Memory B cell (primary cell): ENCODE results near the gene TRIP13.

Experiments used
- ATAC-seq: fragments of 150-1000 bp; cut with Tn5 transposase; 2 replicates; pipeline ENCODE4 v1.10.0; 2021; ENCODE audit warnings: low read depth, mild to moderate bottlenecking, moderate library complexity
- DNase-seq, 2 donors: peaks; one replicate each; pipeline ENCODE4 v3.0.0; 2022; ENCODE audit warnings: low spot score in 2 of 2
- H3K27ac Mint-ChIP-seq: one replicate; pipeline ENCODE4 v1.8.0; 2022; ENCODE audit warnings: mild to moderate bottlenecking, moderate library complexity, mixed read lengths
- H3K27me3 Mint-ChIP-seq: one replicate; pipeline ENCODE4 v1.8.0; 2022; ENCODE audit warnings: mixed read lengths
- H3K36me3 Mint-ChIP-seq: one replicate; pipeline ENCODE4 v1.8.0; 2022; ENCODE audit warnings: mild to moderate bottlenecking, mixed read lengths
- H3K4me1 Mint-ChIP-seq: one replicate; pipeline ENCODE4 v1.8.0; 2022; ENCODE audit warnings: mixed read lengths
- H3K4me3 Mint-ChIP-seq: one replicate; pipeline ENCODE4 v1.8.0; 2022; ENCODE audit warnings: mild to moderate bottlenecking, moderate library complexity, mixed read lengths
- H3K9me3 Mint-ChIP-seq: one replicate; pipeline ENCODE4 v1.8.0; 2022; ENCODE audit warnings: mixed read lengths

TRIP13 gene

GRCh38 chr5:886716-887325 lies 5.9 kb upstream of the TRIP13 start:
- peaks cover 10% of the 10 kb centered on the region for H3K9me3 Mint-ChIP-seq
- peaks cover 15% of the 10 kb centered on the region for H3K4me1 Mint-ChIP-seq
- no peak overlapping the region for H3K27ac Mint-ChIP-seq

GRCh38 chr5:887947-888637 lies 4.6 kb upstream of the TRIP13 start:
- Mint-ChIP-seq H3K27me3 (no peaks in the 10 kb centered on the region), H3K36me3 (peaks cover 25% of the 10 kb centered on the region), H3K9me3 (no peaks in the 10 kb centered on the region), H3K4me3 (no peak overlapping the region), H3K27ac (no peak overlapping the region), H3K4me1 (peaks cover 4% of the 10 kb centered on the region)
- ATAC-seq (no peak), DNase-seq (no peak)

More at GRCh38 chr5:886716-887325, 5.9 kb upstream of the TRIP13 start:
- DNase-seq (no peak), ATAC-seq (no peak)
- Mint-ChIP-seq H3K4me3 (no peak overlapping the region), H3K36me3 (peaks cover 37% of the 10 kb centered on the region), H3K27me3 (no peaks in the 10 kb centered on the region)

GRCh38 chr5:888638-889035 lies 4.0 kb upstream of the TRIP13 start:
- Mint-ChIP-seq H3K4me3 (no peak overlapping the region), H3K9me3 (no peaks in the 10 kb centered on the region), H3K27me3 (no peaks in the 10 kb centered on the region), H3K27ac (no peak overlapping the region), H3K4me1 (peaks cover 4% of the 10 kb centered on the region), H3K36me3 (peaks cover 20% of the 10 kb centered on the region)
- no peak for ATAC-seq
- no peak for DNase-seq

- Mint-ChIP-seq H3K9me3 (no peaks in the 10 kb centered on the region), H3K36me3 (peaks cover 17% of the 10 kb centered on the region), H3K4me1 (peaks cover 4% of the 10 kb centered on the region), H3K4me3 (no peak overlapping the region), H3K27me3 (no peaks in the 10 kb centered on the region), H3K27ac (no peak overlapping the region)
- ATAC-seq = no peak
- DNase-seq = no peak
These were observed 3.5 kb upstream of the TRIP13 start for GRCh38 chr5:889075-889710.

GRCh38 chr5:891117-891836 lies 1.4 kb upstream of the TRIP13 start:
- Mint-ChIP-seq H3K27ac (peak overlapping the region; percentile 64), H3K9me3 (no peaks in the 10 kb centered on the region), H3K4me3 (peak overlapping the region; percentile 82), H3K4me1 (peaks cover 4% of the 10 kb centered on the region), H3K27me3 (no peaks in the 10 kb centered on the region), H3K36me3 (peaks cover 17% of the 10 kb centered on the region)
- DNase-seq (no peak), ATAC-seq (no peak)

- DNase-seq (no peak), ATAC-seq (no peak)
- Mint-ChIP-seq H3K36me3 (peaks cover 16% of the 10 kb centered on the region), H3K9me3 (no peaks in the 10 kb centered on the region), H3K27ac (peak overlapping the region; percentile 64), H3K4me3 (peak overlapping the region; percentile 82), H3K4me1 (peaks cover 4% of the 10 kb centered on the region), H3K27me3 (no peaks in the 10 kb centered on the region)
These were observed 769 bp upstream of the TRIP13 start for GRCh38 chr5:891837-892393.

GRCh38 chr5:893137-893506 lies 438 bp downstream of the TRIP13 start:
- H3K36me3 Mint-ChIP-seq = peaks cover 9% of the 10 kb centered on the region
- H3K27me3 Mint-ChIP-seq = no peaks in the 10 kb centered on the region
- H3K9me3 Mint-ChIP-seq = no peaks in the 10 kb centered on the region
- H3K27ac Mint-ChIP-seq = no peak overlapping the region
- DNase-seq (no peak), ATAC-seq (no peak)
- peak overlapping the region; percentile 65 for H3K4me3 Mint-ChIP-seq
- H3K4me1 Mint-ChIP-seq = peaks cover 4% of the 10 kb centered on the region

- peaks cover 6% of the 10 kb centered on the region for H3K36me3 Mint-ChIP-seq
- H3K4me3 Mint-ChIP-seq = peak overlapping the region; percentile 65
These were observed 1.0 kb downstream of the TRIP13 start for GRCh38 chr5:893711-894110.

GRCh38 chr5:900781-901180 lies 8.1 kb downstream of the TRIP13 start:
- ATAC-seq (no peak), DNase-seq (no peak)
- no peaks in the 10 kb centered on the region for H3K27me3 Mint-ChIP-seq
- no peak overlapping the region for H3K27ac Mint-ChIP-seq
- no peak overlapping the region for H3K4me3 Mint-ChIP-seq
- no peaks in the 10 kb centered on the region for H3K36me3 Mint-ChIP-seq
- peaks cover 3% of the 10 kb centered on the region for H3K4me1 Mint-ChIP-seq
- no peaks in the 10 kb centered on the region for H3K9me3 Mint-ChIP-seq

More at GRCh38 chr5:893711-894110, 1.0 kb downstream of the TRIP13 start:
- Mint-ChIP-seq H3K27me3 (no peaks in the 10 kb centered on the region), H3K9me3 (no peaks in the 10 kb centered on the region), H3K4me1 (peaks cover 4% of the 10 kb centered on the region), H3K27ac (no peak overlapping the region)
- no peak for DNase-seq
- no peak for ATAC-seq

- Mint-ChIP-seq H3K27ac (no peak overlapping the region), H3K4me1 (peaks cover 3% of the 10 kb centered on the region), H3K36me3 (no peaks in the 10 kb centered on the region), H3K9me3 (no peaks in the 10 kb centered on the region), H3K27me3 (no peaks in the 10 kb centered on the region), H3K4me3 (no peak overlapping the region)
- DNase-seq (no peak), ATAC-seq (no peak)
These were observed 9.6 kb downstream of the TRIP13 start for GRCh38 chr5:902129-902916.

- no peak for DNase-seq
- Mint-ChIP-seq H3K36me3 (no peaks in the 10 kb centered on the region), H3K4me1 (peaks cover 3% of the 10 kb centered on the region), H3K9me3 (no peaks in the 10 kb centered on the region), H3K4me3 (no peak overlapping the region), H3K27me3 (no peaks in the 10 kb centered on the region), H3K27ac (no peak overlapping the region)
- ATAC-seq = no peak
These were observed 11.0 kb downstream of the TRIP13 start for GRCh38 chr5:903756-904096.

GRCh38 chr5:905139-905642 lies 12.5 kb downstream of the TRIP13 start:
- H3K4me3 Mint-ChIP-seq = no peak overlapping the region
- no peaks in the 10 kb centered on the region for H3K27me3 Mint-ChIP-seq
- H3K4me1 Mint-ChIP-seq = peaks cover 3% of the 10 kb centered on the region
- no peaks in the 10 kb centered on the region for H3K36me3 Mint-ChIP-seq
- ATAC-seq = no peak
- H3K9me3 Mint-ChIP-seq = no peaks in the 10 kb centered on the region
- H3K27ac Mint-ChIP-seq = no peak overlapping the region
- no peak for DNase-seq

- H3K27me3 Mint-ChIP-seq = no peaks in the 10 kb centered on the region
- ATAC-seq = no peak
These were observed 14.8 kb downstream of the TRIP13 start for GRCh38 chr5:907366-907910.

More at GRCh38 chr5:907366-907910, 14.8 kb downstream of the TRIP13 start:
- Mint-ChIP-seq H3K27ac (no peak overlapping the region), H3K4me3 (no peak overlapping the region), H3K4me1 (peaks cover 3% of the 10 kb centered on the region), H3K9me3 (no peaks in the 10 kb centered on the region), H3K36me3 (no peaks in the 10 kb centered on the region)
- no peak for DNase-seq
